Immature natural killer cell (primary cell): Measurements from ENCODE around the gene TRIP12. TPM values are rescaled to one million over a fixed set of nuclear protein-coding genes. Genes with fewer than 3 reads are reported as not detected.
"Not testable (repeated sequence)": the region's sequence is repeated elsewhere in the genome, so short reads cannot be mapped to it uniquely, and the experiment has no call there.

Experiments used
- DNase-seq, 3 donors: peaks; one replicate each; pipeline ENCODE4 v3.0.0; 2022; ENCODE audit warnings: mixed read lengths in 1 of 3
- H3K27ac Mint-ChIP-seq, 6 donors: one replicate each; pipeline ENCODE4 v1.8.0; 2020; ENCODE audit warnings: mixed read lengths in 6 of 6, mild to moderate bottlenecking in 5 of 6, inconsistent platforms in 4 of 6, moderate library complexity in 3 of 6
- H3K27me3 Mint-ChIP-seq, 3 donors: one replicate each; pipeline ENCODE4 v1.8.0; 2020 to 2021; ENCODE audit warnings: low read depth in 3 of 3, mild to moderate bottlenecking in 3 of 3, mixed read lengths in 3 of 3, moderate library complexity in 3 of 3, inconsistent platforms in 1 of 3
- H3K36me3 Mint-ChIP-seq, 3 donors: one replicate each; pipeline ENCODE4 v1.8.0; 2020; ENCODE audit warnings: mixed read lengths in 3 of 3, inconsistent platforms in 2 of 3, mild to moderate bottlenecking in 2 of 3
- H3K4me1 Mint-ChIP-seq, 2 donors: one replicate each; pipeline ENCODE4 v1.8.0; 2020; ENCODE audit warnings: inconsistent platforms in 2 of 2, mild to moderate bottlenecking in 2 of 2, mixed read lengths in 2 of 2, moderate library complexity in 1 of 2
- H3K4me3 Mint-ChIP-seq, 5 donors: one replicate each; pipeline ENCODE4 v1.8.0; 2020; ENCODE audit warnings: mild to moderate bottlenecking in 5 of 5, mixed read lengths in 5 of 5, inconsistent platforms in 3 of 5, moderate library complexity in 3 of 5
- H3K9me3 Mint-ChIP-seq, 6 donors: one replicate each; pipeline ENCODE4 v1.8.0; 2020; ENCODE audit warnings: mild to moderate bottlenecking in 6 of 6, mixed read lengths in 6 of 6, inconsistent platforms in 4 of 6, moderate library complexity in 3 of 6
- polyA plus RNA-seq, 3 donors: library from polyadenylated mRNA; unstranded; fragments of 300-500 nt; fragmentation: Illumina TruSeq; gene quantifications; one replicate each; pipeline ENCODE4 v1.2.3, GENCODE V29; 2021

The TRIP12 gene
- polyA plus RNA-seq, 3 donors from 2014 or later: 13.5 to 69.4 (median 26.0) TPM

GRCh38 chr2:229748950-229749349, 172.9 kb downstream of the TRIP12 start:
- DNase-seq: no peak
- Mint-ChIP-seq H3K9me3 (peaks cover 0 to 3% (median 0%) of the 10 kb centered on the region in 6 donors), H3K27ac (no peak overlapping the region), H3K4me3 (no peak overlapping the region), H3K4me1 (no peaks in the 10 kb centered on the region), H3K27me3 (peaks cover 1 to 9% (median 2%) of the 10 kb centered on the region in 3 donors), H3K36me3 (peaks cover 0 to 4% (median 3%) of the 10 kb centered on the region in 3 donors)

GRCh38 chr2:229742691-229743090, 179.1 kb downstream of the TRIP12 start:
- H3K4me3 Mint-ChIP-seq, H3K36me3 Mint-ChIP-seq, H3K27ac Mint-ChIP-seq, H3K27me3 Mint-ChIP-seq, DNase-seq, H3K4me1 Mint-ChIP-seq: not testable (repeated sequence)
- peaks cover 5 to 18% (median 11%) of the 10 kb centered on the region in 6 donors for H3K9me3 Mint-ChIP-seq

GRCh38 chr2:229740279-229740678, 181.5 kb downstream of the TRIP12 start:
- no peak for DNase-seq
- Mint-ChIP-seq H3K4me3 (no peak overlapping the region), H3K36me3 (peaks cover 7 to 8% (median 7%) of the 10 kb centered on the region in 3 donors), H3K9me3 (peaks cover 14 to 28% (median 19%) of the 10 kb centered on the region in 6 donors), H3K27ac (no peak overlapping the region), H3K27me3 (peaks cover 0 to 4% (median 4%) of the 10 kb centered on the region in 3 donors), H3K4me1 (no peaks in the 10 kb centered on the region)

GRCh38 chr2:229738024-229738625, 183.7 kb downstream of the TRIP12 start:
- DNase-seq: no peak
- H3K4me3 Mint-ChIP-seq: no peak overlapping the region
- H3K36me3 Mint-ChIP-seq: peaks cover 7 to 8% (median 7%) of the 10 kb centered on the region in 3 donors
- H3K9me3 Mint-ChIP-seq: peaks cover 14 to 28% (median 19%) of the 10 kb centered on the region in 6 donors
- peaks cover 4 to 8% of the 10 kb centered on the region in 2 donors for H3K4me1 Mint-ChIP-seq
- peaks cover 0 to 2% (median 0%) of the 10 kb centered on the region in 3 donors for H3K27me3 Mint-ChIP-seq
- no peak overlapping the region for H3K27ac Mint-ChIP-seq

- DNase-seq: no peak
- Mint-ChIP-seq H3K36me3 (peaks cover 7 to 11% (median 8%) of the 10 kb centered on the region in 3 donors), H3K4me1 (peaks cover 4 to 8% of the 10 kb centered on the region in 2 donors), H3K27ac (no peak overlapping the region), H3K9me3 (peaks cover 12 to 27% (median 19%) of the 10 kb centered on the region in 6 donors), H3K4me3 (no peak overlapping the region), H3K27me3 (peaks cover 0 to 3% (median 0%) of the 10 kb centered on the region in 3 donors)
Observed at GRCh38 chr2:229734410-229734809, 187.4 kb downstream of the TRIP12 start.

GRCh38 chr2:229733611-229734245, 188.1 kb downstream of the TRIP12 start:
- Mint-ChIP-seq H3K4me3 (no peak overlapping the region), H3K9me3 (peaks cover 7 to 20% (median 18%) of the 10 kb centered on the region in 6 donors), H3K4me1 (peaks cover 4 to 8% of the 10 kb centered on the region in 2 donors), H3K27ac (no peak overlapping the region), H3K36me3 (peaks cover 7 to 9% (median 8%) of the 10 kb centered on the region in 3 donors), H3K27me3 (peaks cover 0 to 3% (median 3%) of the 10 kb centered on the region in 3 donors)
- DNase-seq: no peak

- H3K27me3 Mint-ChIP-seq: peaks cover 0 to 3% (median 3%) of the 10 kb centered on the region in 3 donors
- peaks cover 4 to 8% of the 10 kb centered on the region in 2 donors for H3K4me1 Mint-ChIP-seq
- no peak overlapping the region for H3K27ac Mint-ChIP-seq
- peaks cover 1 to 12% (median 11%) of the 10 kb centered on the region in 6 donors for H3K9me3 Mint-ChIP-seq
- H3K36me3 Mint-ChIP-seq: peaks cover 5 to 7% (median 6%) of the 10 kb centered on the region in 3 donors
- no peak for DNase-seq
- no peak overlapping the region for H3K4me3 Mint-ChIP-seq
Observed at GRCh38 chr2:229732897-229733296, 188.9 kb downstream of the TRIP12 start.

- peaks cover 0 to 3% (median 3%) of the 10 kb centered on the region in 3 donors for H3K27me3 Mint-ChIP-seq
- peaks cover 4 to 8% of the 10 kb centered on the region in 2 donors for H3K4me1 Mint-ChIP-seq
- H3K4me3 Mint-ChIP-seq: no peak overlapping the region
- no peak for DNase-seq
- no peak overlapping the region for H3K27ac Mint-ChIP-seq
- peaks cover 0 to 5% (median 0%) of the 10 kb centered on the region in 3 donors for H3K36me3 Mint-ChIP-seq
- H3K9me3 Mint-ChIP-seq: peaks cover 0 to 3% (median 1%) of the 10 kb centered on the region in 6 donors
Observed at GRCh38 chr2:229731916-229732315, 189.9 kb downstream of the TRIP12 start.

- Mint-ChIP-seq H3K4me1 (peaks cover 4 to 8% of the 10 kb centered on the region in 2 donors), H3K27me3 (peaks cover 0 to 3% (median 3%) of the 10 kb centered on the region in 3 donors), H3K36me3 (peaks cover 0 to 4% (median 0%) of the 10 kb centered on the region in 3 donors), H3K9me3 (no peaks in the 10 kb centered on the region), H3K4me3 (no peak overlapping the region), H3K27ac (no peak overlapping the region)
- DNase-seq: no peak
Observed at GRCh38 chr2:229731363-229731762, 190.4 kb downstream of the TRIP12 start.

- peaks cover 0 to 2% (median 0%) of the 10 kb centered on the region in 6 donors for H3K9me3 Mint-ChIP-seq
- no peak overlapping the region for H3K4me3 Mint-ChIP-seq
- H3K4me1 Mint-ChIP-seq: peaks cover 0 to 1% of the 10 kb centered on the region in 2 donors
- H3K27ac Mint-ChIP-seq: no peak overlapping the region
- H3K36me3 Mint-ChIP-seq: peaks cover 0 to 4% (median 0%) of the 10 kb centered on the region in 3 donors
- H3K27me3 Mint-ChIP-seq: peaks cover 0 to 7% (median 6%) of the 10 kb centered on the region in 3 donors
- no peak for DNase-seq
Observed at GRCh38 chr2:229728370-229728769, 193.4 kb downstream of the TRIP12 start.

- no peak overlapping the region for H3K4me3 Mint-ChIP-seq
Observed at GRCh38 chr2:229726643-229727042, 195.2 kb downstream of the TRIP12 start.

GRCh38 chr2:229725716-229726574, 195.9 kb downstream of the TRIP12 start:
- no peak for DNase-seq
- no peaks in the 10 kb centered on the region for H3K4me1 Mint-ChIP-seq
- peaks cover 0 to 2% (median 0%) of the 10 kb centered on the region in 6 donors for H3K9me3 Mint-ChIP-seq
- H3K36me3 Mint-ChIP-seq: peaks cover 0 to 4% (median 0%) of the 10 kb centered on the region in 3 donors
- no peak overlapping the region for H3K4me3 Mint-ChIP-seq
- H3K27ac Mint-ChIP-seq: no peak overlapping the region
- peaks cover 0 to 16% (median 6%) of the 10 kb centered on the region in 3 donors for H3K27me3 Mint-ChIP-seq

More at GRCh38 chr2:229726643-229727042, 195.2 kb downstream of the TRIP12 start:
- Mint-ChIP-seq H3K4me1 (no peaks in the 10 kb centered on the region), H3K36me3 (peaks cover 0 to 4% (median 0%) of the 10 kb centered on the region in 3 donors), H3K27me3 (peaks cover 0 to 15% (median 6%) of the 10 kb centered on the region in 3 donors), H3K9me3 (peaks cover 0 to 2% (median 0%) of the 10 kb centered on the region in 6 donors), H3K27ac (no peak overlapping the region)
- DNase-seq: no peak

- not testable (repeated sequence) for H3K36me3 Mint-ChIP-seq, H3K4me1 Mint-ChIP-seq, H3K4me3 Mint-ChIP-seq, H3K9me3 Mint-ChIP-seq, DNase-seq, H3K27ac Mint-ChIP-seq
- H3K27me3 Mint-ChIP-seq: peaks cover 4 to 18% (median 10%) of the 10 kb centered on the region in 3 donors
Observed at GRCh38 chr2:229723192-229723591, 198.6 kb downstream of the TRIP12 start.
